Dedifferentiated amniotic fluid mesenchymal stem cell (primary cell): ENCODE data around the gene GLIS1.

ENCODE experiments used
- DNase-seq: peaks from one replicate; pipeline ENCODE4 v3.0.0-alpha.2; 2016; ENCODE audit errors: extremely low spot score

GLIS1 gene

DNA sequence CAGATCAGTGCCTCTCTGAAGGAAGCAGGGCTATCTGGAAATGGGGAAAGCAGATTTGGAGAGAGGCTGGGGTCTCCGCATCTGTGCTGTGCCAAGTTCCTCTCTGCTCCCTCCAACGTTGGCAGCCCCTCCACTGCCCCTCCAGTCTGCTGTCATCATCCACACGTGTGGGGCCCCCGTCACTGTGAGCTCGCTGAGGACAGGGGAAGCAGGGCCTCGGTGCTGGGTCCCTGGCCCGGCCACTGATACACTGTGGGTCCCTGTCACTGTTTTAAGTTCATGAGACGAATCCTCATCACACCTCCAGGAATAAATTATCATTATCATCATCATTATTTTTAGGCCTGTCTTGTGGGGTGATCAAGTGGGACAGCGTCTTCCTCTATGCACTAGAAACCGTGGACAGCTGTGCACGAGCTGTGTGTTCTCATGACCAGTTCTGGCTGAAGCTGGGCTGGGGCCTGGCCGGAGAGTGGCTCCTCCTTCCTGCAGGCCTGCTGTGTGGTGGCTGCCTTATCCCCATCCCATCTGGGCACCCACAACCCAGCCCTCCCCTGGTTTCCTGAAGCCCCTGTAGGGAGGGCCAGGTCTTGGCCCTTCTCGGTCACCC, 227.5 kb downstream of the GLIS1 start:
- no peak for DNase-seq

DNA sequence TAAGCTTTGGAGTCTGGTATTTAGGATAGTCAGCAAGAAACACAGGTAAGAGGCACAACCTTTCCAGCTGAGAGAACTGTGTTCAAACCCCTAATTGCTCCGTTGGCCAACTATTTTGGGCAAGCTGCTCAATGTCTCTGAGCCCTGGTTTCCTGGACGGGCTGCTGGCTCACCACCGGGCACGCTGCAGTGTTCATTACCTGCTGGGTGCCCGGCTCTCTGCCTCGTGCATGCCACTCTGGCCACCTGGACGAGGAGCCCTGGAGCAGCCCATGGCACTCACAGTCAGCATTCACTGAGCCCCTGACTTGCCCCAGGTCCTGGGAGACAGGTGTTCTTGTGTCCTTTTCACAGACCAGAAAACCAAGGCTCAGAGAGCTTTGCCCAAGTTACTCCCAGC, 228.7 kb downstream of the GLIS1 start:
- DNase-seq: no peak

DNA sequence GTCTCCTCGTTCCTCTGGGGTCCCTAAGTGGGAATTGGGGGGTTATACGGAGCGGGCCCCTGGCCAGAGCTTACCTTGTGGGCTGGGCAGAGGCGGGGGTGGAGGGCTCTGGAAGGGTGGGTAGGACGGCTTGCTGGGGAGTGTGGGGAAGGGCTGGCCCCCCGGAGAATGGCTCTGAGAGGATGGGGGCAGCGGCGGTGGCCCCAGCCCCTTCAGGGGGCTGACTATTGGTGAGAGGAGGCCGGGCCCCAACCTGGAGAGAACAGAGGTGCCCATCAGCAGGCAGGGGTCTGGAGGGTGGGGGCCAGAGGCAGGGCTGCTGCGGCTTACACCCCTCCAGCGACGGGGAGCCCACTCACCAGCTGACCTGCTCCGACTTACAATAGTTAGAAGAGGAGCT, 229.2 kb downstream of the GLIS1 start:
- DNase-seq: no peak

DNA sequence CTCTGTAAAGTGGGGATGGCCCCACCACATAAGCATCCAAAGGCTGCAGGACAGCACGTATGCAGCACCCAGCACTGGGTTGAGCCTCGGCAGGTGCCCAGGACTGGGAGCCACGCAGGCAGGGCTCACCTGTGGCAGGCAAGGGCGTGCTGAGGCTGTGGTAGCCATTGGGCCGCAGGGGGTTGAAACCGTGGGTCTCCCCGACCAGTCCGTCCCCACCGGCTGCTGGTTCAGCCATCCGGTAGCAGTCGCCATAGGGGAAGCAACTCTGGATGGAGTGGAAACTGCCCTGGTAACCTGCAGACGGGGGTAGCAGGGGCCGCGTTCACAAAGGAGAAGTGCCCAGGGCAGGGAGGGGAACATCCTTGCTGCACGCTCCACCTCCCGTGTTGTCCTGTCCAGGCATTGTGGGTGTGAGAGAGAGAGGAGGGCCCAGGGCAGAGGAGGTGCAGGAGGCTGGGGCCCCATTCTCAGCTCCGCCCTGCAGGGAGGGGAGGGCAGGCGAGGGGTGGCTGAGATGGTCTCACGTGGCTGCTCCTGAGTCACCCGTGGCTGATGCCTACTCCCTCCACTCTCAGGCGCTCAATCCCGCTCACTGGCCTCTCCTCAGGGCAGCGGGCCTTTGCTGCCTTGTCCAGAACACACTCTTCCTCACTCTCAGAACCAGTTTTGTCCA, 229.8 kb downstream of the GLIS1 start:
- no peak for DNase-seq

DNA sequence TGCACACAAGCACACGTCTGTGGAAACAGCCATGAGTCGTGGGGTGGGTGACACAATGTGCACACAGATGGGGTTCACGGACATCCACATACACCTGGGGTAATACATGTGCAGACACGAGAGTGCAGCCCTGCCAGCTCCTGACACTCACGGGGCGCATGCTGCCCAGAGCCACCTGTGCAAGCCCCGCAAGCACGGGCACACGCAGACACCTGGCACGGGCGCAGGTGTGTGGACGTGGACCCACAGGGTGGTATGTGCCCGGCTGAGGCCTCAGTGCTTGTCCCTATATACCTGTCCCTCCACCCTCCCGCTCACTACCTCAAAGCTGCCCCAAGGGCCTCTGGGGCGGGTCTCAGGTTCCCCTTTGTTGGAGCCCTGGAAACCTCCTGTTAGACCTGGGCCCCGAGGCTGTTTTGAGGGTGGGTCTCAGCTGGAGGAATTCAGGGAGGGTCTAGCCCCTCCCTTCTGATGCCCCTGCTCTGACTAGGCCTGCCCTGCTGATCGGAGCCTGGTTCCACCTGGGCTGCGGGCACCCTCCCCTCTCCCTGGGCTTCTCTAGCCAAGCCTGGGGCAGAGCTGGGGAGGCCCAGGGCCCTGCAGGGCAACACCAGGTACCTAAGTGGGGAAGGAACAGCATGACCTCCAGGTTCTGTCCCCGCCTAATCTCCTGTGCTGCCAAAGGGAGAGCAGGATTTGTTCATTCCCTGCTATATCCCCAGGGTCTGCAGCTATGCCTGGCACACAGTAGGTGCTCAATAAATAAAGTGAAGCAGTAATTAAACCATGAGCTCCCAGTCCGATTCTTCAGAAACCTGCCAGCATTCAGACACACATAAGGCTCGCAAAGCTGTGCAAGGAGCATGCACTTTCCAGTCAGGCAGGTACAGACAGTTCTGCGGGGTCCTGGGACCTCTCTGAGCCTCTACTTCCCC, 230.6 kb downstream of the GLIS1 start:
- no peak for DNase-seq

DNA sequence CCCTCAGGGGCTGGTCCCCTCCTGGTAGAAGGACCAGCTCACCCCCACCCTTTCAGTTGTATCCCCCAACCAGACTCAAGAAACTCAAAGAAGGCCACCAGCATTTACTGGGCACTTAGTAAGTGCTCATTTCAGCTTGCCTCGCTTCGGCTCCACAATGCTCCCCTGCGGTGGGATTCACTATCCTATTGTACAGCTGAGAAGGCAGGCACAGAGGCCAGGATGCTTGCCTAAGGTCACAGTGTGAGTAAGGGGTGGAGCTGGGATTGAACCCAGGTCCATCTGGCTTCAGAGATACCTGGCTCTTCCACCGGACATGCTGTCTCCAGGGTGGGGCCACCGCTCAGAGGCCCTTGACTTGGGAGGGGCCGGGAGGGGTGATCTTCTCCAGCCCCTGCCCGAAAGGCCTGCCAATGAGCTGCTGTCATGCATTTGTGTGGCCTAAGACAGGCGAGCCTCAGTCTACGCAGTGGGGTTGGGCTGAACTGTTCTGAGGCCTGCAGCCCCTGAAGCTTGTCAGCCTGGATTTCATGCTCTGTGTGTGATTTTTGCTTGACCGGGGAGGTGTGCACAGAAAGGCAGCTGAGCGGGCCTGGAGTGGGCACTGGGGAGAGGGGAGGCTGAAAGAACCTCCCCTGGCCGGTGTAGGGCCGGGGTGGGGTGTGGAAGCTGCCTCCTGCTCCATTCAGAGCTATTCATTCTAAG, 231.7 kb downstream of the GLIS1 start:
- DNase-seq: no peak

DNA sequence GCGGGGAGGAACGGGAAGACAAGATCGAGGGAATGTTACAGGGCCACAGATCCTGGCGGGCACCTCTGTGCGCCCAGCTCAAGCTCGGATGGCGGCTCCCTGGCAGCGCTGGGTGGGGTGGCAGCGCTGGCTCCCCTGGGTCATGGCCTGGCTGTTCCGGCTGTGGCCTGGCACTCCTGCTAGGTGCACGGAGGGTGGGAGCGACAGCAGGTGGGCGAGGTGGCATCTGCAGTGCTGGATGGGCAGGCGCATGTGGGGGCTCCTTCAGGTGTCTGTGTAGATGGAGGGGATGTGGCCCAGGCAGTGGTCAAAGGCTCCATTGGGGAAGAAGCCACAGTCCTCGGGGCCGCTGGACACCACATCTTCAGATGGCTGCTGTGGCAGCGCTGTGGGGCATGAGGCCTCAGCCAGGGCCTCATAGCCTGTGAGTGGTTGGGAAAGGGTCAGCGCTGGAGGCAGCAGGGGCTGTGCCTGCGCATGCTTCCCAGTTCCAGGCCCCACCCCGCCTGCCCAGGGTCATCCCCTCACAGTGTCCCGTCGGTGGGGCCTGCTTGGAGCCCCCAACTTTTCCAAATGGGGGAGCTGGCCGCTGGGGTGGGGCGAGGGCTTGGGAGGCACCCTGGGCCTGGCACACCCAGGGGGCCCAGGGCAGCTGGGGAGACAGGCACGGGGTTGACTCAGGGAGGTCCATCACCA, 232.5 kb downstream of the GLIS1 start:
- DNase-seq: no peak

DNA sequence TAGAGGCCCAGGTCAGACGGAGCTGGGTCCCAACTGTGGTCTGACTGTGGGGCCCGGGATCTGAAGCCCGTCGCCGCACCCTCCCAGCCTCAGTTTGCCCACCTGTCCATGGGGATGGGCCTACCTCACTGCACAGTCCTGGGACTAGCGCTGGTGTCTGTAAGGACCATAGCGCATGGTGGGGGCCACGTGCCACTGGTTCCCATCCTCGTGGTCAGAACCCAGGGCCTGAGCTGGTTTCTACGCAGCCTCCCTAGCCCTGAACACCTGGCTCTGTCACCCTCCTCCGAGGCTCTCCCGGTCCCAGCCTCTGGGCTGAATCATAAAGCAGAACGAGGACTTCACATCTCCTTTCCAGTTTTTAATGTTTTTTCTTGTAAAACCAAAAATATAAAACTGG, 233.1 kb downstream of the GLIS1 start:
- DNase-seq: no peak

DNA sequence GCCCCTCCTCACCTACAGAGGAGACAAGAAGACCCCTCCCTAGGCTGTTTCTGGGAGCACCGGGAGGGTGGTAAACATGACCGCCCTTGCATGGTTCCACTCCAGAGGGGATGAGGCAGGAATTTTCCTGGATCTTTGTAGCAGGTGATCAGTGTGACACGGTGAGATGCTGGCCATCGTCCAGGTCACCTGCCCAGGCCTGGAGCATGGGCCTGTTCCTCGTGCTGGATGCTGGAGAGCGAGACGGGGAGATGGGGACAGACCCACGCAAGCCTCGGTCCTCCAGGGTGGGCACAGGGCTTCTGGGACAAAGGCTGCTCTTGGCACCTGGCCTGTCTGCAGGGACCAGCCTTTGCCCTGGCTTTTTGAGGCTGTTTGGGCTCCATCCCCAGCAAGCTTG, 233.6 kb downstream of the GLIS1 start:
- no peak for DNase-seq

DNA sequence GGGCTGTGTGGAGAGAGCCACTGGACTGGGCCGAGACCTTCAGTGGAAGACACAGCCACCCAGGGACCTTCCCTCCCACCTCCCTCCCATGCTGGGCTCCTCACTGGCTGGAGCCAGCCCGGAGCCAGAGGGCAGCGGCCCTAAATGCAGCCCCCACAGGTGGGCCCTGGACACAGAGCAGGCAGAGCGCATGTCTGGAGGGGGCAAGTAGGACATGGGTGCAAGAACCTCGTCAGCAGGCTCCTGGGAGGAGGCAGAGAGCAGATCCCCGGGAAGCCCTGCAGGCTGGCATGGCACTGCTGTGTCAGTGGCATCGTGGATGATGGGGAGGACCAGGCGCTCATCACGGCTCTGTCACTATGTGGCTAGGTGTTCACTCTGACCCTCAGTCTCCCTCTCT, 234.1 kb downstream of the GLIS1 start:
- no peak for DNase-seq

DNA sequence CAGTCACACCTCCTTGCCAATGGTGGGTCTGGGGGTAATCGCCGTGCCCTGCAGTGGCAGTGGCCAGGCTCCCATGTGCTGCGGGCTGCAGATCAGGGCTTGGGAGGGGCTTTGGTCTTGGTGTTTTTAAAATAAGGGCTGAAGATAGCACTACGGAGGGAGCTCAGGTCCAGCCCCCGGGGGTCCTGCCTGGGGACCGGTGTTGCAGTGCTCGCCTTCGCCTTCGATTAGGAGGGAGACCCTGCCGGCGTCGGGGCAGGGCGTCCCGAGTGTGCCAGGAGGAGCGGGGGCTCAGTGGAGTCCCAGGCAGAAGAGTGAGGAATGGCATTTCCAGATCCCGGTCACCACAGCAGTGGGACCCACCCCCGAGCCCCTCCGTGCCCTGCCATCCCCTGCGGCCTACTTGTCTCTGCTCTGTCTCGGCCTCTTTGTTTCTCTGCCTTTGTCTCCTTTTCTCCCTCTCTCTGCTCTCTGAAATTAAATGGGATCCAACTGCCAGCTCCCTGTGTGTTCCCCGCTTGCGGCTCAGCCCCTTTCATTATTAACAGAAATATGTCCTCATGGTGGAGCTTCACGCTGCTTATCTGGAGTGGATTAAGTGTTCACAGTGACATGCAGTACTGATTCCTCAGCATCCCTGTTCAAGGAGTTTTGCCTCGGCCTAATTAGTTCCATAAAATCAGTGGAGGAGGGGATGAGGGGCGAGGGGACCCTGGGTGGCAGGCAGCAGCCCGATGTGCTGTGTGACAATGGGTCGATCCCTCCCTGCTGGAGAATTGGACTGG, 235.3 kb downstream of the GLIS1 start:
- no peak for DNase-seq

DNA sequence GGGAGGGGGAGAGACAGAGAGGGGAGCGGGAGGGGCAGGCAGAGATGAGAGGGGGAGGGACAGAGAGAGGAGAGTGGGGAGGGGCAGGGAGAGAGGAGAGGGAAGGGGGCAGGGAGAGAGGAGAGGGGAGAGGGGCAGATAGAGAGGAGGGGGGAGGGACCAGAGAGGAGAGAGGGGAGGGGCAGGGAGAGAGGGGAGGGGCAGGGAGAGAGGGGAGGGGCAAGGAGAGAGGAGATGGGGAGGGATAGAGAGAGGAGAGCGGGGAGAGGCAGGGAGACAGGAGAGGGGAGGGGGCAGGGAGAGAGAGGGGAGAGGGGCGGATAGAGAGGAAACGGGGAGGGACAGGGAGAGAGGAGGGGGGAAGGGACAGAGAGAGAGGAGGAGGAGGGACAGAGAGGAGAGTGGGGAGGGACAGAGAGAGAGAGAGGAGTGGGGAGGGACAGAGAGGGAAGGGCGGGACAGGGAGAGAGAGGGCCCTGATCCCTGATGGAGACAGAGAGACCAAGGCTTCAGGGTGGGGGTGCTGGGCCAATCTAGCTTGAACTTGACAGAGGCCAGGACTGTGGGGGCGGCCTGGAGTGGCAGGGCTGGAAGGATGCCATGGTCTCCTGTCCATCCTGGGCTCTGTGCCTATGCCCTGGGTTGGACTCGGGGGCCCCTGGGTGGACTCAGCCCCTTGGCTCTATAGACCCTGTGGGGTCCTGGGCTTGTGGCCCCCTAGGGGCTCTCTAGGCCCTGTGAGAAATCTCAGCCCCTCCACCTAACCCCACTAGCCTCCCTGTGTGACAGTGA, 236.1 kb downstream of the GLIS1 start:
- DNase-seq: no peak

DNA sequence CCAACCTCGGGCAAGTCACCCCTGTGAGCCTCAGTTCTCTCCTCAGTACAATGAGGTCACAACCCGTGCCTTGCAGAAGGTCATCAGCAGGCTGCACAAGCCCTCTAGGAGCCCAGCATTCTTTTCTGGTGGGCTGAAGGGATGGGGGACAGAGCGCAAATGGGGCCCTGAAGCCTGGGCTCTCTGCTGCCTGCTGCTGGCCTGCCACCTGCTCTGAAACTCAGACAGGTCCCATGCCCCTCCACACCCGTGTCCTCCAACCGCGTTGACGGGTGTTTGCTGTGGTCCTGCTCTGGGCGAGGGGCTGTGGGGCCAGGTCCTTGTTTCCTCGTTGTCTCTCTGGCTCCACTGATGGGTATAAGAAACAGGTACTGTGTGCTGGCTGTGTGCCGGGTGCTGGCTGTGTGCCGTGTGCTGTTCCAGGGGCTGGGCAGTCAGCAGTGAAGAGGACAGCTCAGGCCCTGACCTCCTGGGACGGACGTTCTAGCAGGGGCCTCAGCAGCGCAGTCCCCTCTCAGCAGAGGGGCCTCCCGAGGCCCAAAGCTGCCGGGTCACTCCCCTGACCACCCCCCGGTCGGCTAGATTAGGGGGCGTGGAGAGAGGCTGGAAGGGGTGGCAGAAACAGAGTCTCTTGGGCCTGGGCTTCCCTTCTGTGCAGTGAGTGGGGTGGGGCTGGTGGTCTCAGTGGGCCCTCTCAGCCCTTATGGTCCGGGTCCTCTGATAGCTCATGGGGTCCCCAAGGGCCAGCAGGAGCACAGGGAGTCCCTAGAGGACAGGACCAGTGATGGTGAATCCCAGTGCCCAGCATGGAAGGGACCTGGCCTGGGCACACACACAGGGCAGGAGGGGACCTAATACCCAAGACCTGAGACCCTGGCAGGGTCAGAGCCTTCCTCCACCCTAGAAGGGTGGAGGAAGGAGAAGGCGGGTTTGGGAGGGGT, 237.6 kb downstream of the GLIS1 start:
- DNase-seq: no peak

DNA sequence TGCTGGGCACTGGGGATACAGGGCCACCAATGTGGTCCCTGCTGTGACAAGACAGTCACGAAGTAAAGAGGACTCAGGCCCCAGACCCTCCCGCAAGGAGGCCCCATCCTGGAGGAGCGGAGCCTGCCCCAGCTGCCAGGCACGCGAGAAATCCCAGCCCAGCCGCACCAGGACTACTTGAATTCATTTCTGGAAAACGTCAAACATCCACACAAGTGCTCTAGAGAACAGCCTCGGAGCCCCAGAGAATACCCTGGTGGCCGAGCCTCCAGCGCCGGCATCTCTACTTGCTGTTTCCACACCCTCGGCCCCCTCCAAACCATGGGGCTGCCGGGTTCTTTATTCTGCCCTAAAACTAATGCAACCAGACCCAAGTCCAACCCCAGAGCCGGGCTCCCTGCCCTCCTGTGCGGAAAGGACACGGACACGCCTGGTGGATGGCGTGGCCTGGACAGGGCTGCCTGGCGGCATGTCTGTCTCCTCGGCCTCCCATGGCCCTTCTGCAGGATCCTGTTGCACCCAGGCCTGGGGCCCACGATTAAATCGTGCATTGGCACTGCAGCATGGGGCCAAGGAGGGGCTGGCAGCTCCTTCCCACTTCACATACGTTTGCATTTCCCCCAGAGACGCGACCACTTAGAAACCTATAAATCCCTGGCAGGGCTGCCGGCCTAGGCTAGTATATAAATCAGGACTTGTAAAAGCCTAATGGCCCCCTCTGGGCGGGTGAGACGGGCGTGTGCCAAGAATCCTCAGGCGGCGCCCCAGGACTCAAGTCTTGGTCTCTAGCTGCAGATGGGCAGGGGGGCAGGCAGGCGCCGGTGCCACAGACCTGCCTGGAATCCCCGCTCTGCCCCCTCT, 238.5 kb downstream of the GLIS1 start:
- no peak for DNase-seq

DNA sequence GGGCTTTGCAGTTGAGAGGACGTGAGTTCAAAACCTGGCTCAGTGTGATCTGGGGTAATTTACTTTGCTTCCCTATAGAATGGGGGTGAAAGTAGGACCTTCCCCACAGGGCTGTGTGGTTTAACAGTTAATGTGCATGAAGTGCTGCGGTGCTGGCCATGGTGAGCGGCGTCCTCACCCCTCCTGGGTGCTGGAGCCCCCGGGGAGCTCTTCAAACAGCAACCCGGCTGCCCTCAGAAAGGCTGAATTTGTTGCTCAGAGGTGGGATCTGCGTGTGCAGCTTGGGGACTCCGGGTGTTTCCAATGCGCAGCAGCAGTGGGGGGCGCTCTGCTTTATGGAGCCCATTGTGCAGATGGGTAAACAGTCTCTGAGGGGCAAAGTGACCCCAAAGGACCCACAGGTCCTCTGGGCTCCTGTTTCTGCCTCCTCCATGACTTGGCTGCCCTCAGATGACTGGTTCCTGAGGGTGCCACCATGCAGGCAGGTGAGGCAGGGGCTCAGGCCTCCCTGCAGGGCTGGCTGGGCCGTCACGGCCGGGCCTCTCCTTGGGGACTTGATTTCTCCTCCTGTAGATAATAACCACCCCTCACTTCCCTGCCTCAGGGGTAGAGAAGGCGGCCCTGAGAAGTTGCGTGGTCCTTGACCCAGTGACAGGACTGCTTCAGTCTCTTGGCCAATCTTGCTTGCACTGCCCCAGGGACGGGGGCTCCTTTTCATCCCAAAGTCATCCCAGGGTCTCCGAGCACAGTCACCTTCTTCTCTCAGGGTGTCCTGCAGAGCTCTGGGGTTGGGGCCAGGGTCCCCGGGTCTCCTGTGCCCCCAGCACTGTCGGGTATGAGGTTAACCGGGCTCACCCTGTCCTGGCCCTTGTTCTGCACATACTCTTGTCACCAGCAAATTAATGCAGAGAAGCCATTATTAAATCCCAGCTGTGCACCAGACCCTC, 239.4 kb downstream of the GLIS1 start:
- no peak for DNase-seq

DNA sequence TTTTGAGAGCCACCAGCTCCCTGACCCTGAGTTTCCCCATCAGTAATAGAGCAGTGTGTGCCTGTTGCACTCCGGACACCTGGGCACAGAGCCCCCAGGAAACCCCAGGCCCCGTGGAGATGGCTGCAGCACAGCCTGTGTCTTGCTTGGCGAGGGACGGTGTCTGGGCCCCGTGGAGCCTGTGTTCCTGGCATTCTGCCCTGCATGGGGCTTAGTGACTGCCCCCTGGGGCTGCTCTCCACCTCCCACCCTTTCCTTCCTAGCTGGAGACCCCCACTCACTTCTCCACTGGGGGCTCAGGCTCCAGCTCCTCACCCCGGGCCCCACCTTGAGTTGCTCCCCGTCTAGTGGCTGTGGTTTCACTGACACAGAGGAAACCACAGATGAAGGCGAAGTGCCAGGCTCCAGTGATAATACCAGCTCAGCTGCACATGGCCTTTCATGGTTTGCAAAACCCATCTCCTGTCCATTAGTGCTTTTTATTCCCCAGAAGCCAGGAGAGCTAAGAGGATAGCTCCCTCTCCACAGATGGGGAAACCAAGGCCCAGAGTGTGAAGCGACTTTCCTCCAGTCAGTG, 240.3 kb downstream of the GLIS1 start:
- DNase-seq: no peak
